HG03280 (cell line): ENCODE results near the gene SRSF3.
"Not testable (repeated sequence)": the region's sequence is repeated elsewhere in the genome, so short reads cannot be mapped to it uniquely, and the experiment has no call there.

Experiments used
- ATAC-seq: cut with Tn5 transposase; IDR thresholded peaks from one replicate; pipeline ENCODE4 v1.9.1; 2021; ENCODE audit warnings: mild to moderate bottlenecking, moderate library complexity; ENCODE audit not compliant: unreplicated experiment

SRSF3 gene

DNA sequence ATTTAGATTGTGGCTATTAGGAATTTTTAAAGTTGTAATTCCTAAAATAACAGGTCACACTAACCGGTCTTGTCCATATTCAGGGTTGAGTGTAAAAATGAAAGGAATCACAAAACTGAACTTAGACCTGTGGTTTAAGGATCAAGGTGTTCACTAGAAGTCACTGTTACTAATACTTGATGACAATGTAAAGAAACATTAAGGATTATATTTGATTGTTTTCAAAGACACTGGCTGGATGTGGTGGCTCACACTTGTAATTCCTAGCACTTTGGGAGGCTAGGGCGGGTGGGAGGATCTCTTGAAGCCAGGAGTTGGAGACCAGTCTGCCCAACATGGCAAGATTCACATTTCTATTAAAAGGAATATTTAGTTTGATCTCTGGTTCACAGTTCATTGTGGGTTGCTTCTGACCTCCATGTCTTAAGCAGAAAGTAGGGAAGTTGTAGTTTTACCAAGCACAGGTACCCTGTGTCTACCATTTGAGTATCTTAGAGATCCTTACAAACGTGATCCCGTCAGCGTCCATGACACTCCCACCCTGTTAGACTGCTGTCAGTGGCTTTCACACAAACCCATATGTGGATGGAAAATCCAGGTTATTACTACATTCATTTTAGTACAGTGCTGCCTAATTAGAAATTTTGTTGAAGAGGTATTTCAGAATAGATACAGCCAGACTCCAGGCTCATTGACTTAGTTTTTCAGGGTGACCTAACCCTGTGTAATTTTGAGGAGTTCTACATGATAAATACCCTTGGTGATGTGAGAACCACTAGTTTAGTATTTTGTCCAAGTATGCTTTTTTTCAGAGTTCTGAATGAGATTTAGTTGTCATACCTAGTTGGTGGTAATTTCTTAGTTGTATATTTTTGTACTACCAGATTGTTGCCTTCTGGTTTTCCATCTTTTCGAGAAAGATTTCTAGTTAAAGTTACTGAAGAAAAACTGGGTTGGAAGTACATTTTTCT lies 10.2 kb downstream of the SRSF3 start:
- ATAC-seq = no peak

DNA sequence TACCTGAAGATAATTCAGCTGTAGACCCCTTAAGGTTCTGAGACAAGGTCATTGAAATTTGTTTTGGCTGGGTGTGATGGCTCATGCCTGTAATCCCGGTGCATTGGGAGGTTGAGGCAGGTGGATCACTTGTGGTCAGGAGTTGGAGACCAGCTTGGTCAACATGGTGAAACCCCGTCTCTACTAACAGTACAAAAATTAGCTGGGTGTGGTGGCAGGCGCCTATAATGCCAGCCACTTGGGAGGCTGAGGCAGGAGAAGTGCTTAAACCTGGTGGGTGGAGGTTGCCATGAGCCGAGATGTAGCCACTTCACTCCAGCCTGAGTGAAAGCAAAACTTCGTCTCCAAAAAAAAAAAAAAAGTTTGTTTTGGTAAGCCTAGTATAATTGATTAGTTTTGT lies 11.0 kb downstream of the SRSF3 start:
- ATAC-seq = no peak

DNA sequence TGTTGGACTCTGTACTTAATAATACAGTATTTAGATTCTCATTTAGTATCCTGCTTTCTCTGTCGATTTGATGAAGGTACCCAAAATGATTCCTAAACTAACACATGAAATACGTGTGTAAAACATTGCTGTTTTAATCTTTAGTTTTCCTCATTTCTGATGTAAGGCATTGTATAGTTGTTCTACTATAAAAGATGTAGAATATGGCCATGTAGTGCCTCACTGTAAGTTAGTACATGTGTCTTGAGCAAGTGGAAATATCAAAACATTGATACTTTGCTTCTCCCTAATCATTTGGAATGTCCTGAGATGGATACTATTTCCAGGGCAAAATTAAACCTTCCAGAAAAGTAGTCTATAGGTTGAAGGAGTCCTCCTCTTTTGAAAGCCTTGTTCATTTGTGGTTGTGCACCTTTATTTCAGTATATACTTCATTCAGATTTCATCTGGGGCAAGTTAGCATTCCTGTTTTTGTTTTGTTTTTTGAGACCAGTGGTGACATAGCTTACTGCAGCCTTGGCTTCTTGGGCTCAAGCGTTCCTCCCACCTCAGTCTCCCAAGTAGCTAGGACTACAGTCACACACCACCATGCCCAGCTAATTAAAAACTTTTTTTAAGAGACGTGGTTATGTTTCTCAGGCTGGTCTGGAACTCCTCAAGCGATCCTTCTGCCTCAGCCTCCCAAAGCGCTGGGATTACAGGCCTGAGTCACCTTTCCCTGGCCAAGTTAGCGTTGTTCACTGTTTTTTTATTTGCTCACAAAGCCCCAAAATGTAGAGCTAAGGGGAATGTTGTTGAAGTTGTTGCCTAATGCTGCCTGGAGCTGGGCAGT lies 11.6 kb downstream of the SRSF3 start:
- ATAC-seq = no peak

DNA sequence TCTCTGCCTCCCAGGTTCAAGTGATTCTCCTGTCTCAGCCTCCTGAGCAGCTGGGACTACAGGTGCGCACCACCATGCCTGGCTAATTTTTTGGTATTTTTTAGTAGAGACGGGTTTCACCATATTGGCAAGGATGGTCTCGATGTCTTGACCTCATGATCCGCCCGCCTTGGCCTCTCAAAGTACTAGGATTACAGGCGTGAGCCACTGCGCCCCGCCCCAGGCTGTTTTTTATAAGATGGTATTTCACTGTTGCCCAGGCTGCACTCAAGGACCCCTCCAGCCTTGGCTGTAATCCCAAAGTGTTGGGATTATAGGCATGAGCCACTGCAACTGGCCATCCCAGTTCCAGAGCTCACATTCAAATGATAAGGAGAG lies 13.1 kb downstream of the SRSF3 start:
- not testable (repeated sequence) for ATAC-seq

DNA sequence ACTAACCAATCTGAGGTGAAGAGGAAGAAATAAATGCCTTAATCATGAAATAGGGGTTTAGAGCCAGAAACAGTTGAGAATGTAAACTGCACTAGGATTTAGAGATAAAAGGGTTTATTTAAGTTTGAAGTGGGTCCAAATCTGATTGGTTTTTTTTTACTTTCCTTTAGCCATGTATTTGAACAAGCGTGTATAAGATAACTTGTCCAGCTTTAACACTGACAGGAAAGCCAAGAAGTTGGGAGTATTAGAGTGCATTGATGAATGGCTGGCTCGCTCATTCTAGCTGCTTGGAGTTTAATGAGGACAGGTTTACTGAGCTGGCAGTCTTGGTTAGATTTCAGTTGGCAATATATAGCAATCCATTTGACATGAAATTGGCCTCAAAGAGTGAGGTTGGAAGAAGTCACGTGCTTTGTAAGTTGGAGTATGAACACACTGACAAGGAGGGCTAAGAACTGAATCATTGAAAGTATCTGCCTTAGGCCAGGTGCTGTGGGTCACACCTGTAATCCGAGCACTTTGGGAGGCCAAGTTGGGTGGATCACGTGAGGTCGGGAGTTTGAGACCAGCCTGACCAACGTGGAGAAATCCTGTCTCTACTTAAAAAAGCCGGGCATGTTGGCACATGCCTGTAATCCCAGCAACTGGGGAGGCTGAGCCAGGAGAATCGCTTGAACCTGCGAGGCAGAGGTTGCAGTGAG lies 13.7 kb downstream of the SRSF3 start:
- ATAC-seq = no peak

DNA sequence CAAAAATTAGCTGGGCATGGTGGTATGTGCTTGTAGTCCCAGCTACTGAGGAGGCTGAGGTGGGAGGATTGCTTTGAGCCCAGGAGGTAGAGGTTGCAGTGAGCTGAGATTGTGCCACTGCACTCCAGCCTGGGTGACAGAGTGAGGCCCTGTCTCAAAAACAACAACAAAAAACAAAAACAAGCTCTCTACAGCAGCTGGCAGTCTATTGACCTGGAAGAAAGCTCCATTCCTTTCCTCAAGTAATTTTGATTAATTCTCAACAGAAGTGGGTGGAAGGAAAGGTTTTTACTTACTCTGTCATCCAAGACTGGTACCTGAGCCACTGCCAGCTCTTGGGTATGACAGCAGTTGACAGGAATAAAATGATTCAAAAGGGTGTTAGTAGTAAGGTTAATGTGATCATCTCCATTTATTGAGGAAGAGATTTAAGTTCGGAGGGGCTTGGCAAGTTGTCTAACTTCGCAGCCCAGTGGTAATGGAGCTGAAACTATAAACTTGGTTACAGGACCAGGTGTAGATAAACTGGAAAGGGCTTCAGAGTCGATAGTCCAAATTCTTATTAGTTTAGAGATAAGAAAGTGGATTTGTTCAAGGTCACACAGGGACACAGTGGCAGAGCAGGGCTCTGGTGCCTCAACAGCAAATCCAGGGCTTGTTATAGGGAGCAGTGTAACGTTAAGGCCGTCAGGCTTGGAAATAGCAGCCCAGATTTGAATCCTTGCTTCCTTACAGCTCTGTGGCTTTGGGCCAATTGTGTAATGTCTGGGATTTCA lies 14.8 kb downstream of the SRSF3 start:
- no peak for ATAC-seq

DNA sequence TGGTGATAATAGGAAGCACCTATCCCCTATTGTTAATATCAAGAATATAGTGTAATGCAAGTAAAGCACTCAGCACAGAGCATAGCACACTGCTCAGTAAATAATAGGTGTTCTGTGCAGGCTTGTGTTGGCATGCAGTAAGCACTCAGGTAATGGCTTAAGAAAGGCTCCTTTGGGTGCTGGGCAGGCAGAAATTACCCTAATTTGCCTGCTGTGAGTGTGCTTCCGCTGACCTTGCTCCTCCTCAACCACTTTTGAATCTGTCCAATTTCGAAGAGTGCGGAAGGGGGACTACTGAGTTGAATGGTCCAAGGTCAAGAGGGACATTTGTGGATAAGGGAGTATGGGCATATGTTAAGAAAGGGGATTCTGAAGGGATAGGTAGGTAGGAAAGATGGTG lies 15.4 kb downstream of the SRSF3 start:
- no peak for ATAC-seq

DNA sequence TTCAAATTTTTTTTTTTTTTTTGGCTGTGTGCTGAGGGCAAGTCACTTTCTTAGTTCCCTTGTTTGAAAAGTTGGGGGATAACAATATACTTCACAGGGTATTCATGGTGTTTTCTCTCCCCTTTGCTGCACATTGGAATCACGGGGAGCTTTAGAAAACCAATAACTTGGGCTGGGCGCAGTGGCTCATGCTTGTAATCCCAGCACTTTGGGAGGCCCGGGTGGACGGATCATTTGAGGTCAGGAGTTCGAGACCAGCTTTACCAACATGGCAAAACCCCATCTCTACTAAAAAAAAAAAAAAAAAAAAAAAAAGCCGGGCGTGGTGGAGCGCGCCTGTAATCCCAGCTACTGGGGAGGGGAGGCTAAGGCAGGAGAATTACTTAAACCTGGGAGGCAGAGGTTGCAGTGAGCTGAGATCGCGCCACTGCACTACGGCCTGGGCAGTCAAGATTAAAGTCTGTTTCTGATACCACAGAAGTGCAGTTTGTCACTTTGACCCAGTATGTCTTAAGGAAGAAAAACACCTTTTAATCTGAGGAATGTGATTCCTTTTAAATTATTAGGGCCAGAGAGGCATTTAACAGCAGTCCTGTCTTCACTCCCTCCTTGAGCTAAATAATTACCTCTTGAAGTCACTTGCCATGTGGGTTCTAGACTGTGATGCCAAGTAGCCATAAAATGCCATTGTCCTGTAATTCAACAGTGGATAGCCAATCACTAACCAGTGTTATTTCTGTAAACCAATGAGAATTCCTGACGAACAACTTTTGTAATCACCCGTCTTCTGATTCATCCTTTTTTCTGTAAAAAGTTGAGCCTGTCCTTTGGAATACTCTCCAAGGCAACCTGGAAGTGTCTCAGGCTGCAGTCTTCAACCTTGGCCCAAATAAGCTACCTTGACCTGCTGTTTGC lies 16.1 kb downstream of the SRSF3 start:
- ATAC-seq = no peak

DNA sequence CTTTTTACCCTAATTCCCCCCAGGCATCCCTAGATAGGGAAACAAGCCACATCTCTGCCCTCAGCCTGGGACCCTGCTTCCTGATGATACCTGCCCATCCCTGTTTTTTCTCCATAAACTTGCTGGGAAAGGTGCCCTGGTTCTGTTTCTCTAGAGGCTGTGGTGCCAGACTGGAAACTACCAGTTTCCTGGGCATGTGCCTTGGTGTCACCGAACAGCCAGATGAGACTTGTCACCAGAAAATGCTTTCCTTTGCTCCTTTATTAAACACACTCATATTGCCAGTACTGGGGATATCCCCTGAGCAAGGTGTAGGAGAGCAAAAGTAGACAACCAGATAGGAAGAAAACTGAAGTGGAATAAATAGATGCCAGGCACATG lies 16.8 kb downstream of the SRSF3 start:
- ATAC-seq = no peak

DNA sequence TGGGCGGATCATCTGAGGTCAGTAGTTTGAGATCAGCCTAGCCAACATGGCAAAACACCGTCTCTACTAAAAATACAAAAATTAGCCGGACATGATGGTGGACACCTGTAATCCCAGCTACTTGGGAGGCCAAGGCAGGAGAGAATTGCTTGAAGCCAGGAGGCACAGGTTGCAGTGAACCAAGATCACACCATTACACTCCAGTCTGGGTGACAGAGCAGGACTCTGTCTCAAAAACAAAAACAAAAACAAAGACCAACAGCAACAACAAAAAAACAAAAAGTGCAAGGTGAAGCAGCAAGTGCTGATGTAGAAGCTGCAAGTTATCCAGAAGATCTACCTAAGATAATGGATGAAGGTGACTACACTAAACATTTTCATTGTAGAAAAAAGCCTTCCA lies 17.5 kb downstream of the SRSF3 start:
- ATAC-seq = not testable (repeated sequence)

DNA sequence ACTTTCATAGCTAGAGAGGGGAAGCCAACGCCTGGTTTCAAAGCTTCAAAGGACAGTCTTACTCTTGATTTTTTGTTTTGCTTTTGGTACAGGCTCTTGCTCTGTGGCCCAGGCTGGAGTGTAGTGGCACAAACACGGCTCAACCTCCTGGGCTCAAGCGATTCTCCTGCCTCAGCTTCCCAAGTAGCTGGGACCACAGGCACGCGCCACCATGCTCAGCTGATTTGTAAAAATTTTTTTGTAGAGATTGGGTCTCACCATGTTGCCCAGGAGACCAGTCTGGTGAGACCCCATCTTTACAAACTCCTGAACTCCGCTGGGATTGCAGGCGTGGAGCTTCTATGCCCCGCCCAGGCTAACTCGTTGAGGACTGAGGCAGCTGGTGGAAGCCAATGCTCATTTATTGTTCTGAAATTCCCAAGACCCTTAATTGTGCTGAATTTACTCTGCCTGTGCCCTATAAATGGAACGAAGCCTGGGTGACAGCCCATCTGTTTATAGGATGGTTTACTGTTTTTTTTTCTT lies 18.0 kb downstream of the SRSF3 start:
- no peak for ATAC-seq

DNA sequence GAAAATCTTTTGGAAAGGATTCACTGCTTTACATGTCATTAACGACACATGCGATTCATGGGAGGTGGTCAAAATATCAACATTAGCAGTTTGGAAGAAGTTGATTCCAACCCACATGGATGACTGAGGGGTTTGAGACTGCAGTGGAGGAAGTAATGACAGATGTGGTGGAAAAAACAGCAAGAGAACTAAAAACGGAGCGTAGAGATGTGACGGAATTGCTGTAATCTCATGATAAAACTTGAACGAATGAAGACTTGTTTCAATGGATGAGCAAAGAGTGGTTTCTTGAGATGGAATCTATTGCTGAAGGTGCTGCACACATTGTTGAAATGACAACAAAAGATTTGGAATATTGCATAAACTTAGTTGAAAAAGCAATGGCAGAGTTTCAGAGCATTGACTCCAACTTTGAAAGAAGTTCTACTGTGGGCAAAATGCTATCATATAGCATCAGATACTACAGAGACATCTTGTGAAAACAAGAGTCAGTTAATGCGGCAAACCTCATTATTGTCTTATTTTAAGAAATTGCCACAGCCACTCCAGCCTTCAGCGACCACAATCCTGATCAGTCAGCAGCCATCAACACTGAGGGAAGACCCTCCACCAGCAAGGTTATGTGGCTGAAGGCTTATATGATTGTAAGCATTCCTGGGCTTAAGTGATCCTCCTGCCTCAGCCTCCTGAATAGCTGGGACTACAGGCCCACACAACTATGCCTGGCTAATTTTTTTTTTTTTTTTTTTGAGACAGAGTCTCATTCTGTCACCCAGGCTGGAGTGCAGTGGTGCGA lies 19.2 kb downstream of the SRSF3 start:
- no peak for ATAC-seq

DNA sequence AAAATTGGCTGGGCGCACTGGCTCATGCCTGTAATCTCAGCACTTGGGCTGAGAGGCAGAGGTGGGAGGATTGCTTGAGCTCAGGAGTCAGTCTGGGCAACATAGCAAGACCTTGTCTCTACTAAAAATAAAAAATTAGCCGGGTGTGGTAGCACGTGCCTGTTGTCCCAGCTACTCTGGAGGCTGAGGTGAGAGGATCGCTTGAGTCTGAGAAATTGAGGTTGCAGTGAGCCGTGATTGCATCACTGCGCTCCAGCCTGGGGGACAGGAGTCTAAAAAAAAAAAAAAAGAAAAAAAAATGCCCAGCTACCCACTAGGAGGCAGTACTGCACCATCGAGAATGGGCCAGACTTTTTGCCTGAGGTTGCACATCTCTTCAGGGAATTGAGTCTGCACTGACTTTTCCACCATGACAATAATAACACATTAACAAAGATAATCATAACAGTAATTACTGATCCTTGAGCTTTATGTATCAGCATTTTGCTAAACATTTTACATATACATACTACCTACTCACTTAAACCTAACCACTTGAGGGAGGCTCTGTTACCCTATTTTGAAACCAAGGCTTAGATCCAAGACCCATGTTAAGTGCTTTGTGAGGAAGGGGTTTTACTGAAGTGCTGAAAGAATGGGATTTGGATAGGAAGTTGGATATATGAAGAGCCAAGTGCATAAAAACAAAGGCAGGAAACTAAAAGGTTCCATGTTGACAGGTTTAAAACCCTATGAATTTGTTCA lies 21.0 kb downstream of the SRSF3 start:
- ATAC-seq = no peak

DNA sequence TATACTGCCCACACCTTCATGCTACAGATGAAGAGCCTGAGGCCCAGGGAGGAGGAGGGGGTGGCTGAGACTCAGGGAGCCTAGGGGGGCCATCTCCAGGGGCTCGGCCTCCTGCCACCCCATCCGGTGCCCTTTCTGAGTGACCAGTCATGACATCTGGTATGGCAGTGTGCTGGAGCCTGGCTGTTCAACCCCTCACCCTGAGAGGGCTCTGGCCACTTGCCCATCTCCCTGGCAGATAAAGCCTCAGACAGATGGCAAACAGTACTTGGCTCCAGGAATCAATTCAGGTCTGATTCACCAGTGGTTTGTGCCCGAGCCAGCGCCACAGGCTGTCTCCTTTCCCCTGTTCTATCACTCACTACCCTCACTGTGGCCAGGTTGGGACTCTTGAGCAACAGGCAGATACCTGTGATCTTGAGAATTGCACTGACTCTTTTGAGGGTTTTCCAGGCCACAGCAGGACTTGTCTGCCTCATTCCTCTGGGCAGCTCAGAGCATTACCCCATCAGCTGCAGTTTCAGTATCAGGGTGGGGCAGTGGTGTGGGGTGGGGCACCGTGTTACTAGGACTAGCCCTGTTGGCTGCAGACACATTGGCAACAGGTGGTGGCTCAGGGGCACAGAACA lies 22.8 kb downstream of the SRSF3 start:
- ATAC-seq = no peak

DNA sequence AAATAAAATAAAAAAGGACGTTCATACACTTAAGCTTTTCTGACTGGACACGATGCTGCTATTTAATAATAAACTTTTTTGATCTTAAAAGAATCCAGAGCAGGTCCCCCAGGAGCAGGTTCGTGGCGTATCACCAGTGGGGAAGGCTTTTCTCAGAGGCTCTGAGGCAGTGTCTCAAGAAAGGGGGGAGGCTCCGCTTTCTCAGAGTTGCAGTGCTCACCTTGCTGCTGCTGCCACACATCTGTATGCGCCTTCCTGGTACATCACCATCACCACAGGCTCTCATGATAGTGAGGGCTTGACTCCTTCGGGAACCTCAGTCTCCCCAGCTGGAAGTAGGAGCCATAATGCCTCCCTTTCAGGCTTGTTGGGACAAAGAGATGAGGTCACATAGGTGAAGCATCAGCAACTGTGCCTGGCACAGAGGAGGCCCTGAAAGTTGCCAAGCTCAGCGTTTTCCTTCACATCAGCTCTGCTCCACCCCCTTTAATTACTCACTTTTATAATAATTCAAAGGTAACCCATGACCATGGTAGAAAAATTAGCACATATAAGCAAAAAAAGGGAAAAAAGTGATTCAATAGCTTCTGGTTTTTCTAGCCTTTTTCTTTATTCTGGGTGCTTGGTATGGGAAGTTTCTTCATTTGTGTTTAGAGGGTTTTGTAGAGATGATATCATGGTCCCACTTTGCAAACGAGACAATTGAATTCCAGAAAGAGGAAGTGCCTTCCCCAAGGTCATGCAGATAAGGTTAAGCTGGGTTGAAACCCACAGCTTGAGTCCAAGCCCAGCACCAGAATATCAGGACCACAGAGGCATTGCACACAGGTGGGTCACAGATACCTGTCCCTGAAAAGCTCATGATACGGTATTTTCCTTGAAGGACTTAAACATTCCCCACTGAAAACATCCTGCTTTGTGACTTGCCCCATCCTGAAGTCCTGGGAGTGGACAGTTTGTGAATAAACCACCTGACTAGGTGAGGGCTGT lies 24.5 kb downstream of the SRSF3 start:
- no peak for ATAC-seq

DNA sequence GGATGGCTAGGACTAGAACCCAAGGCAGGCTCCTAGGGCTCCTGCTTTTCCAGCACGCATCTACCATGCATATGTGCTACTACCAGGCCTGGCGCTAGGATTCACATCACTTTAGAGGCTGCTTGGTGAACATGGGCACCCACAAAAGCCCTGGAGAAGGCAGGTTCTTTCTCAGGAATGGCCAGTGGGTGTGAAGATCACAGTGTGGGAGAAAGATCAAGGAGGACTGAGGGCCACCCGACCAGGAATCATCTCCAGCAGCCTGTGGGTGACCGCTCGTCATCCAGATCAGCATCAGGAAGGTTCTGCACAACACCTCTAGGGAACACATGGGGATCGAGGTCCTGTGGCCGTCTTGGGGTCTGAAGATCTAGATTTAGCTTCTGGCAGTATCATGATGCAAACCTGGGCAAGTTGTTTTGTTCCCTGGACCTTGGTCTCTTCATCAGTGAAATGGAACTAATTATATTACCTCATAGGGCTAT lies 27.3 kb downstream of the SRSF3 start:
- no peak for ATAC-seq
